HEK293 (cell line): ENCODE results near the gene THAP12.

Source experiments
- CTCF ChIA-PET: fragments of 350-600 bp; formaldehyde crosslinking; extraction: SDS; loops from one replicate; lab custom pipeline; 2021; ENCODE audit warnings: antibody characterized with exemption; lab: Yijun Ruan, JAX
- POLR2A ChIA-PET: fragments of 300-600 bp; formaldehyde crosslinking; extraction: SDS; loops from one replicate; lab custom pipeline; 2020; ENCODE audit warnings: antibody characterized with exemption, inconsistent platforms; lab: Yijun Ruan, JAX
- H3K27ac ChIP-seq: fragments of 200-500 bp; sonication (Bioruptor generic); 2 replicates; pipeline ENCODE4 v1.5.1; 2014; ENCODE audit warnings: low read depth, low read length, control low read depth, inconsistent platforms; ENCODE audit errors: extremely low read depth
- H3K36me3 ChIP-seq, 2 experiments: fragments of 200-500 bp in 1 of 2; sonication (Bioruptor generic) in 1 of 2; 1 replicate in 1 of 2; 2 replicates in 1 of 2; pipeline ENCODE4 v1.5.1; 2014 to 2017; ENCODE audit warnings: inconsistent platforms in 2 of 2, low read length in 2 of 2; ENCODE audit not compliant: control insufficient read depth in 2 of 2, insufficient read depth in 1 of 2
- H3K4me1 ChIP-seq: fragments of 200-500 bp; sonication (Bioruptor generic); 2 replicates; pipeline ENCODE4 v1.5.1; 2014; ENCODE audit warnings: mild to moderate bottlenecking, low read length, inconsistent platforms; ENCODE audit not compliant: control insufficient read depth, insufficient read depth
- H3K4me3 ChIP-seq: 2 replicates; pipeline ENCODE4 v1.5.1; 2011; ENCODE audit warnings: low read depth, mild to moderate bottlenecking, control low read depth, low read length, moderate library complexity
- H3K9me3 ChIP-seq: fragments of 200-500 bp; sonication (Bioruptor generic); 2 replicates; pipeline ENCODE4 v1.5.1; 2014; ENCODE audit warnings: low read depth, low read length, inconsistent platforms; ENCODE audit not compliant: control insufficient read depth, insufficient read depth
- GLIS2 ChIP-seq: fragments of 450-650 bp; formaldehyde crosslinking; IDR thresholded peaks from 2 replicates; pipeline ENCODE4 v1.5.1; 2016; ENCODE audit warnings: missing biosample characterization, missing genetic modification characterization
- OVOL3 ChIP-seq: fragments of 450-650 bp; formaldehyde crosslinking; IDR thresholded peaks from 2 replicates; pipeline ENCODE4 v1.5.1; 2016; ENCODE audit warnings: missing biosample characterization, missing genetic modification characterization
- PRDM1 ChIP-seq: fragments of 450-650 bp; formaldehyde crosslinking; IDR thresholded peaks from 2 replicates; pipeline ENCODE4; 2016; ENCODE audit warnings: missing biosample characterization, missing genetic modification characterization
- PRDM2 ChIP-seq: fragments of 450-650 bp; formaldehyde crosslinking; IDR thresholded peaks from 2 replicates; pipeline ENCODE4 v1.5.1; 2016; ENCODE audit warnings: missing biosample characterization, missing genetic modification characterization, borderline replicate concordance
- SP2 ChIP-seq: fragments of 450-650 bp; formaldehyde crosslinking; IDR thresholded peaks from 2 replicates; pipeline ENCODE4 v1.5.1; 2016; ENCODE audit warnings: missing biosample characterization, missing genetic modification characterization
- SP3 ChIP-seq: fragments of 450-650 bp; formaldehyde crosslinking; IDR thresholded peaks from 2 replicates; pipeline ENCODE4 v1.5.1; 2016; ENCODE audit warnings: missing biosample characterization, missing genetic modification characterization
- TCF7L2 ChIP-seq: IDR thresholded peaks from 2 replicates; pipeline ENCODE4 v1.6.1; 2011; ENCODE audit warnings: low read depth, mild to moderate bottlenecking, inconsistent platforms, low read length, moderate library complexity, borderline replicate concordance
- ZBTB20 ChIP-seq: fragments of 450-650 bp; formaldehyde crosslinking; IDR thresholded peaks from 2 replicates; pipeline ENCODE4 v1.5.1; 2016; ENCODE audit warnings: missing biosample characterization, missing genetic modification characterization
- ZFP3 ChIP-seq: fragments of 450-650 bp; formaldehyde crosslinking; IDR thresholded peaks from 2 replicates; pipeline ENCODE4 v1.5.1; 2016; ENCODE audit warnings: low read depth, missing biosample characterization, missing genetic modification characterization
- ZFP37 ChIP-seq: fragments of 450-650 bp; formaldehyde crosslinking; IDR thresholded peaks from 2 replicates; pipeline ENCODE4 v1.5.1; 2016; ENCODE audit warnings: missing biosample characterization, missing genetic modification characterization
- ZNF157 ChIP-seq: fragments of 450-650 bp; formaldehyde crosslinking; IDR thresholded peaks from 2 replicates; pipeline ENCODE4 v1.5.1; 2016; ENCODE audit warnings: missing biosample characterization, missing genetic modification characterization
- ZNF19 ChIP-seq: fragments of 450-650 bp; formaldehyde crosslinking; IDR thresholded peaks from 2 replicates; pipeline ENCODE4; 2016; ENCODE audit warnings: missing biosample characterization, missing genetic modification characterization, low read depth
- ZNF26 ChIP-seq: fragments of 450-650 bp; formaldehyde crosslinking; IDR thresholded peaks from 2 replicates; pipeline ENCODE4 v1.5.1; 2016; ENCODE audit warnings: missing biosample characterization, missing genetic modification characterization
- ZNF302 ChIP-seq: fragments of 450-650 bp; formaldehyde crosslinking; IDR thresholded peaks from 2 replicates; pipeline ENCODE4 v1.5.1; 2016; ENCODE audit warnings: missing biosample characterization, missing genetic modification characterization, low read depth
- ZNF350 ChIP-seq: fragments of 450-650 bp; formaldehyde crosslinking; IDR thresholded peaks from 2 replicates; pipeline ENCODE4 v1.5.0; 2017; ENCODE audit warnings: missing biosample characterization, mild to moderate bottlenecking, missing genetic modification characterization
- ZNF354C ChIP-seq: fragments of 450-650 bp; formaldehyde crosslinking; IDR thresholded peaks from 2 replicates; pipeline ENCODE4 v1.5.1; 2016; ENCODE audit warnings: missing biosample characterization, missing genetic modification characterization, low read depth, borderline replicate concordance
- ZNF510 ChIP-seq: fragments of 450-650 bp; formaldehyde crosslinking; IDR thresholded peaks from 2 replicates; pipeline ENCODE4 v1.5.1; 2018; ENCODE audit warnings: mild to moderate bottlenecking, missing genetic modification characterization, missing biosample characterization; ENCODE audit not compliant: insufficient replicate concordance
- ZNF514 ChIP-seq: fragments of 450-650 bp; formaldehyde crosslinking; IDR thresholded peaks from 2 replicates; pipeline ENCODE4 v1.5.1; 2016; ENCODE audit warnings: missing biosample characterization, missing genetic modification characterization
- ZNF558 ChIP-seq: fragments of 450-650 bp; formaldehyde crosslinking; IDR thresholded peaks from 2 replicates; pipeline ENCODE4 v1.5.1; 2016; ENCODE audit warnings: missing biosample characterization, missing genetic modification characterization
- ZNF560 ChIP-seq: fragments of 450-650 bp; formaldehyde crosslinking; IDR thresholded peaks from 2 replicates; pipeline ENCODE4 v1.5.1; 2017; ENCODE audit warnings: missing biosample characterization, missing genetic modification characterization, borderline replicate concordance
- ZNF76 ChIP-seq: fragments of 450-650 bp; formaldehyde crosslinking; IDR thresholded peaks from 2 replicates; pipeline ENCODE4; 2016; ENCODE audit warnings: low read depth, missing biosample characterization, missing genetic modification characterization, borderline replicate concordance
- ZNF792 ChIP-seq: fragments of 450-650 bp; formaldehyde crosslinking; IDR thresholded peaks from 2 replicates; pipeline ENCODE4 v1.5.1; 2016; ENCODE audit warnings: missing biosample characterization, missing genetic modification characterization
- ZSCAN30 ChIP-seq: fragments of 450-650 bp; IDR thresholded peaks from 2 replicates; pipeline ENCODE4 v1.5.1; 2018; ENCODE audit warnings: missing biosample characterization, mild to moderate bottlenecking, missing genetic modification characterization, moderate library complexity
- TF ChIP-seq, protein P1 (sequence below): fragments of 450-650 bp; formaldehyde crosslinking; IDR thresholded peaks from 2 replicates; pipeline ENCODE4 v1.5.1; 2016; ENCODE audit warnings: missing biosample characterization, missing genetic modification characterization

THAP12 gene

GRCh38 chr11:76321820-76322524 is 59.0 kb downstream of the THAP12 start:
- TF ChIP-seq ZNF510 = no peak
- no peak for TF ChIP-seq PRDM2 (tag by site-specific recombination)
- no peak for TF ChIP-seq ZNF792 (tag by site-specific recombination)
- no peak for TF ChIP-seq ZFP37
- TF ChIP-seq ZNF26 (tag by site-specific recombination) = no peak
- TF ChIP-seq ZSCAN30 (tag by site-specific recombination) = no peak
- TF ChIP-seq TCF7L2 = no peak
- no peak for TF ChIP-seq ZNF558 (tag by site-specific recombination)
- TF ChIP-seq ZFP3 (tag by site-specific recombination) = no peak
- TF ChIP-seq SP3 = no peak
- no peak for TF ChIP-seq ZNF350 (tag by site-specific recombination)
- TF ChIP-seq OVOL3 (tag by site-specific recombination) = no peak
- no peak overlapping the region for H3K4me3 ChIP-seq

GRCh38 chr11:76321340-76321739 is 59.6 kb downstream of the THAP12 start:
- Histone ChIP-seq H3K4me3 (no peak overlapping the region), H3K27ac (no peak overlapping the region), H3K36me3 (no peaks in the 10 kb centered on the region), H3K9me3 (no peaks in the 10 kb centered on the region), H3K4me1 (no peaks in the 10 kb centered on the region)
- ChIA-PET CTCF (interaction anchor here (4.9 kb wide), 1 partner anchor 113 kb away, joined by 68 read pairs; no protein-coding TSS in a partner anchor), POLR2A (no interaction called here)
- TF ChIP-seq ZBTB20 (tag by site-specific recombination) = no peak
- TF ChIP-seq GLIS2 = no peak
- TF ChIP-seq ZNF354C = no peak
- TF ChIP-seq ZNF302 = no peak
- TF ChIP-seq ZNF514 (tag by site-specific recombination) = no peak
- no peak for TF ChIP-seq ZNF76 (tag by site-specific recombination)
- no peak for TF ChIP-seq ZNF560 (tag by site-specific recombination)
- no peak for TF ChIP-seq SP2 (tag by site-specific recombination)
- no peak for TF ChIP-seq ZNF19 (tag by site-specific recombination)
- TF ChIP-seq ZNF157 (tag by site-specific recombination) = no peak
- TF ChIP-seq, protein P1, sequence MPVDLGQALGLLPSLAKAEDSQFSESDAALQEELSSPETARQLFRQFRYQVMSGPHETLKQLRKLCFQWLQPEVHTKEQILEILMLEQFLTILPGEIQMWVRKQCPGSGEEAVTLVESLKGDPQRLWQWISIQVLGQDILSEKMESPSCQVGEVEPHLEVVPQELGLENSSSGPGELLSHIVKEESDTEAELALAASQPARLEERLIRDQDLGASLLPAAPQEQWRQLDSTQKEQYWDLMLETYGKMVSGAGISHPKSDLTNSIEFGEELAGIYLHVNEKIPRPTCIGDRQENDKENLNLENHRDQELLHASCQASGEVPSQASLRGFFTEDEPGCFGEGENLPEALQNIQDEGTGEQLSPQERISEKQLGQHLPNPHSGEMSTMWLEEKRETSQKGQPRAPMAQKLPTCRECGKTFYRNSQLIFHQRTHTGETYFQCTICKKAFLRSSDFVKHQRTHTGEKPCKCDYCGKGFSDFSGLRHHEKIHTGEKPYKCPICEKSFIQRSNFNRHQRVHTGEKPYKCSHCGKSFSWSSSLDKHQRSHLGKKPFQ (tag by site-specific recombination) = no peak
- no peak for TF ChIP-seq PRDM1 (tag by site-specific recombination)

More at GRCh38 chr11:76321820-76322524, 59.0 kb downstream of the THAP12 start:
- Histone ChIP-seq H3K9me3 (no peaks in the 10 kb centered on the region), H3K36me3 (no peaks in the 10 kb centered on the region), H3K27ac (no peak overlapping the region), H3K4me1 (no peaks in the 10 kb centered on the region)
- ChIA-PET POLR2A (no interaction called here), CTCF (interaction anchor here (1.3 to 1.6 kb wide), 2 partner anchors 12 to 114 kb away, joined by 4 to 12 read pairs; no protein-coding TSS in a partner anchor)
